PC-9 (cell line): Measurements from ENCODE around the gene RPS6KA4. TPM values are rescaled to one million over a fixed set of nuclear protein-coding genes. Genes with fewer than 3 reads are reported as not detected.

ENCODE experiments used
- BruUV-seq: library from RNA; stranded (reverse); fragments of 400-500 nt; replicated peaks from 2 replicates; lab custom pipeline; 2021; lab: Mats Ljungman, UMichigan
- CTCF ChIA-PET: fragments of 300-600 bp; sonication (Branson Sonifier 250); formaldehyde crosslinking; loops from one replicate; lab custom pipeline; 2022; ENCODE audit warnings: antibody characterized with exemption; lab: Charles Lee
- POLR2A ChIA-PET: fragments of 300-600 bp; sonication (Branson Sonifier 250); formaldehyde crosslinking; loops from one replicate; lab custom pipeline; 2022; ENCODE audit warnings: antibody characterized with exemption; ENCODE audit not compliant: unreplicated experiment; lab: Charles Lee
- DNase-seq, 2 experiments: peaks; one replicate each; pipeline versions ENCODE4 v3.0.0 to v3.0.0-alpha.2; 2015 to 2022; ENCODE audit warnings: mixed read lengths in 1 of 2
- H2AFZ ChIP-seq: fragments of 200-600 bp; sonication (generic); 2 replicates; pipeline ENCODE4 v1.8.1; 2017; ENCODE audit warnings: antibody characterized with exemption
- H3F3A ChIP-seq: fragments of 200-600 bp; sonication (generic); 2 replicates; pipeline ENCODE4 v1.8.1; 2017; ENCODE audit warnings: antibody characterized with exemption, mild to moderate bottlenecking, low read depth; ENCODE audit not compliant: insufficient read depth
- H3K27ac ChIP-seq: fragments of 200-600 bp; sonication (generic); 2 replicates; pipeline ENCODE4 v1.6.1; 2016; ENCODE audit warnings: mixed run types
- H3K27me3 ChIP-seq: fragments of 200-600 bp; sonication (generic); 2 replicates; pipeline ENCODE4 v1.6.1; 2016; ENCODE audit warnings: low read depth, mixed run types; ENCODE audit not compliant: insufficient read depth
- H3K36me3 ChIP-seq: fragments of 200-600 bp; sonication (generic); 2 replicates; pipeline ENCODE4 v1.6.1; 2016; ENCODE audit warnings: low read depth, mixed run types
- H3K4me1 ChIP-seq: fragments of 200-600 bp; sonication (generic); replicated peaks from 2 replicates; pipeline ENCODE4 v1.6.1; 2016; ENCODE audit warnings: mixed run types; ENCODE audit not compliant: insufficient read depth
- H3K4me2 ChIP-seq: fragments of 200-600 bp; sonication (generic); 2 replicates; pipeline ENCODE4 v1.6.1; 2017; ENCODE audit warnings: mixed run types
- H3K4me3 ChIP-seq: fragments of 200-600 bp; sonication (generic); 2 replicates; pipeline ENCODE4 v1.6.1; 2016; ENCODE audit warnings: mixed run types
- H3K79me2 ChIP-seq: fragments of 200-600 bp; sonication (generic); 2 replicates; pipeline ENCODE4 v1.6.1; 2017; ENCODE audit warnings: low read depth, mixed run types
- H3K9me2 ChIP-seq: fragments of 200-600 bp; sonication (generic); 2 replicates; pipeline ENCODE4 v1.8.1; 2017; ENCODE audit warnings: mild to moderate bottlenecking; ENCODE audit not compliant: insufficient read depth
- H3K9me3 ChIP-seq: fragments of 200-600 bp; sonication (generic); 2 replicates; pipeline ENCODE4 v1.8.1; 2016; ENCODE audit warnings: low read depth; ENCODE audit not compliant: insufficient read depth
- H4K20me1 ChIP-seq: fragments of 200-600 bp; sonication (generic); 2 replicates; pipeline ENCODE4 v1.8.1; 2017; ENCODE audit not compliant: insufficient read depth
- EZH2 ChIP-seq: fragments of 200-600 bp; sonication (generic); IDR thresholded peaks from 2 replicates; pipeline ENCODE4 v1.8.0; 2017; ENCODE audit warnings: antibody characterized with exemption, low read depth
- intact Hi-C: fragments of 100-400 bp; cut with micrococcal nuclease; formaldehyde crosslinking; loops from one replicate; pipeline ENCODE4 v1.10.0; 2022; ENCODE audit not compliant: unreplicated experiment
- total RNA-seq: library from RNA; stranded (reverse); gene quantifications from 2 replicates; pipeline ENCODE4 v1.2.3, GENCODE V29; 2021
- TF ChIP-seq, protein P1 (sequence below): fragments of 200-600 bp; sonication (generic); conservative IDR thresholded peaks from 2 replicates; pipeline ENCODE4 v1.6.1; 2017; ENCODE audit warnings: mixed run types, antibody characterized with exemption, mild to moderate bottlenecking, moderate library complexity

Gene RPS6KA4
- total RNA-seq, 1 experiment from 2014 or later = 64.3 TPM

DNA sequence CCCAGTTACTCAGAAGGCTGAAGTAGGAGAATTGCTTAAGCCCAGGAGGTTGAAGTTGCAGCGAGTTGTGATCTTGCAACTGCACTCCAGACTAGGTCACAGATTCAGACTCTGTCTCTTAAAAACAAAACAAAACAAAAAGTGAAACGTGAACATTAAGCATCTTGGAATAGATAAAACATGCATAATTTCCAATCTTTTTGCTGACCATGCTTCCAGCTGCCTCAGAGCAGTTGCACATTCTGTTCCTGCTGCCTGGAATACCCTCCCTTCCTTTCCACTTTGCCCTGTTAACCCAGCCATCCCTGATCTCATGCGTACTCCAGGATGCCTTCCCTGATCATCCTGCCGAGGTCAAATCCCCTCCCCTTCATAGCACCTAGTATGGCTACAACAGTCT, 19.7 kb upstream of the RPS6KA4 start:
- ChIA-PET POLR2A (no interaction called here), CTCF (no interaction called here)
- no peaks in the 10 kb centered on the region for H4K20me1 ChIP-seq
- no peaks in the 10 kb centered on the region for H3K79me2 ChIP-seq
- peaks cover 26% of the 10 kb centered on the region for H3F3A ChIP-seq
- peaks cover 34% of the 10 kb centered on the region for H3K4me1 ChIP-seq
- BruUV-seq = no TSS peak
- no peaks in the 10 kb centered on the region for H3K27me3 ChIP-seq
- no peaks in the 10 kb centered on the region for H3K36me3 ChIP-seq
- H3K4me2 ChIP-seq = no peak overlapping the region
- no peak overlapping the region for H2AFZ ChIP-seq
- intact Hi-C loops = no loop called here
- H3K9me2 ChIP-seq = no peaks in the 10 kb centered on the region
- H3K4me3 ChIP-seq = no peak overlapping the region
- no peak overlapping the region for H3K27ac ChIP-seq
- no peak for DNase-seq
- TF ChIP-seq, protein P1, sequence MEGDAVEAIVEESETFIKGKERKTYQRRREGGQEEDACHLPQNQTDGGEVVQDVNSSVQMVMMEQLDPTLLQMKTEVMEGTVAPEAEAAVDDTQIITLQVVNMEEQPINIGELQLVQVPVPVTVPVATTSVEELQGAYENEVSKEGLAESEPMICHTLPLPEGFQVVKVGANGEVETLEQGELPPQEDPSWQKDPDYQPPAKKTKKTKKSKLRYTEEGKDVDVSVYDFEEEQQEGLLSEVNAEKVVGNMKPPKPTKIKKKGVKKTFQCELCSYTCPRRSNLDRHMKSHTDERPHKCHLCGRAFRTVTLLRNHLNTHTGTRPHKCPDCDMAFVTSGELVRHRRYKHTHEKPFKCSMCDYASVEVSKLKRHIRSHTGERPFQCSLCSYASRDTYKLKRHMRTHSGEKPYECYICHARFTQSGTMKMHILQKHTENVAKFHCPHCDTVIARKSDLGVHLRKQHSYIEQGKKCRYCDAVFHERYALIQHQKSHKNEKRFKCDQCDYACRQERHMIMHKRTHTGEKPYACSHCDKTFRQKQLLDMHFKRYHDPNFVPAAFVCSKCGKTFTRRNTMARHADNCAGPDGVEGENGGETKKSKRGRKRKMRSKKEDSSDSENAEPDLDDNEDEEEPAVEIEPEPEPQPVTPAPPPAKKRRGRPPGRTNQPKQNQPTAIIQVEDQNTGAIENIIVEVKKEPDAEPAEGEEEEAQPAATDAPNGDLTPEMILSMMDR = no peak
- TF ChIP-seq EZH2 = no peak
- H3K9me3 ChIP-seq = no peaks in the 10 kb centered on the region

DNA sequence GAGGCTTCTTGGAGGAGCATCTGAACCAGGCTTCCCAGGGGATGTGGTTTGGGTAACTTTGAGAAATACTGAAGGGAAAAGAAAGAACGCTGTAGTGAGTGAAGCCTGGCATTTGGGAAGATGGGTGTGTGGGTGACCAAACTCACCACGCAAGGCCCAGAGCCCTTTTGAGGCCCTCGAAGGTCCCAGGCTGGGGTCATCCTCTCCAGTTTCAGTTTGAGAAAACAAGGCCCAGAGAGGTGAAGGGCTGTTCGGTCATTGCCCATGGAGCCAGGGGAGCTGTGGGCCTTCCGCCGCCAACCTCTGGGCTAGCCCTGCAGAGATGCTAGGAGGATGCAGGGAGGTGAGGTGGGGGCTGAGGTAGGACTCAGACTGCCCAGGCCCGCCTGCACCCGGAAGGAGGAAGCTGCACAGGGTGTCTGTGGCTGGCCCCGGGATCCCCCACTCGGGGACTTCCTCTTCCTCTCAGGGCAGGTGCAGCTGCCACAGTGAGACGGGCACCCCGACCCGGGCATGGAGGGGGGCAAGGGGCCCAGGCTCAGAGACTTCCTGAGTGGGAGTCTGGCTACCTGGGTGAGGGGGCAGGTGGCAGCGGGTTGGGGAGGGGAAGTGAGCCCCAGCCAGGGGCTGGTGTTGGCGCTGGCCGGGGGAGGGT, 19.1 kb upstream of the RPS6KA4 start, which contains the start of gene CCDC88B:
TSS of gene CCDC88B (plus strand) at position 451 of the 655 bp plus-strand sequence. CDS start at position 514, 63 bp downstream.
- Histone ChIP-seq H3K4me3 (no peak within 1 kb of the TSS), H4K20me1 (no peaks in the 10 kb centered on the region), H2AFZ (no peak within 1 kb of the TSS), H3K27me3 (no peaks in the 10 kb centered on the region), H3K36me3 (no peaks in the 10 kb centered on the region), H3K79me2 (no peaks in the 10 kb centered on the region), H3K4me1 (peaks cover 28% of the 10 kb centered on the region), H3F3A (peaks cover 20% of the 10 kb centered on the region), H3K9me3 (no peaks in the 10 kb centered on the region), H3K9me2 (no peaks in the 10 kb centered on the region), H3K4me2 (no peak within 1 kb of the TSS), H3K27ac (no peak within 1 kb of the TSS)
- BruUV-seq = no TSS peak
- ChIA-PET CTCF (no interaction called here), POLR2A (no interaction called here)
- intact Hi-C loops = no loop called here
- no peak for DNase-seq
- TF ChIP-seq EZH2 = no peak
- TF ChIP-seq, protein P1 = no peak

- ChIA-PET CTCF (interaction anchor here (0.6 to 2.2 kb wide), 2 partner anchors 13 to 15 kb away, joined by 3 to 36 read pairs; no protein-coding TSS in a partner anchor), POLR2A (no interaction called here)
- H3K27me3 ChIP-seq = no peaks in the 10 kb centered on the region
- H2AFZ ChIP-seq = no peak overlapping the region
- DNase-seq = no peak
- no peaks in the 10 kb centered on the region for H3K9me3 ChIP-seq
- no peak overlapping the region for H3K4me2 ChIP-seq
- peaks cover 21% of the 10 kb centered on the region for H3K4me1 ChIP-seq
- H3K36me3 ChIP-seq = no peaks in the 10 kb centered on the region
- no TSS peak for BruUV-seq
- intact Hi-C loops = no loop called here
- H4K20me1 ChIP-seq = no peaks in the 10 kb centered on the region
- H3K4me3 ChIP-seq = no peak overlapping the region
- TF ChIP-seq, protein P1 = no peak
- TF ChIP-seq EZH2 = no peak
- H3K27ac ChIP-seq = no peak overlapping the region
- H3K9me2 ChIP-seq = no peaks in the 10 kb centered on the region
- H3K79me2 ChIP-seq = no peaks in the 10 kb centered on the region
- H3F3A ChIP-seq = peaks cover 17% of the 10 kb centered on the region; the same call in 1 of the 2 replicates
Measured at GRCh38 chr11:64340671-64341335, 18.2 kb upstream of the RPS6KA4 start.
